K562 (cell line): Measurements from ENCODE around the gene PCCB. TPM values are rescaled to one million over a fixed set of nuclear protein-coding genes. Genes with fewer than 3 reads are reported as not detected.

ENCODE experiments used
- ATAC-seq: fragments of 200-7000 bp; cut with Tn5 transposase; 3 replicates; pipeline ENCODE4 v1.9.1; 2020; ENCODE audit warnings: moderate library complexity
- BruUV-seq: library from RNA; stranded (reverse); fragments of 400-500 nt; replicated peaks from 2 replicates; lab custom pipeline; 2021; lab: Mats Ljungman, UMichigan
- CTCF ChIA-PET: fragments of 300-600 bp; formaldehyde crosslinking; extraction: SDS; loops from one replicate; lab custom pipeline; 2021; ENCODE audit warnings: low intra/inter-chr PET ratio; lab: Yijun Ruan, JAX
- POLR2A ChIA-PET: fragments of 300-600, 350-650 bp; sonication (Branson Sonifier 250); formaldehyde crosslinking; extraction: SDS; loops from one replicate; lab custom pipeline; 2021; ENCODE audit warnings: antibody characterized with exemption, inconsistent platforms; lab: Yijun Ruan, JAX
- DNase-seq, 4 experiments: peaks; one replicate each; pipeline versions ENCODE4 v3.0.0 to v3.0.0-alpha.2; 2011 to 2018; ENCODE audit warnings: low spot score in 3 of 4, mixed read lengths in 3 of 4; ENCODE audit errors: extremely low read depth in 1 of 4
- FAIRE-seq: peaks from 2 replicates; lab custom pipeline; 2011; peaks lifted over from hg19 to GRCh38; lab: Jason Lieb, UNC
- H2AFZ ChIP-seq: 2 replicates; pipeline ENCODE4 v1.6.0; 2011; ENCODE audit warnings: low read depth, low read length, control low read depth, inconsistent platforms
- H3K27ac ChIP-seq: fragments of 200-600 bp; 3 replicates; pipeline ENCODE4 v1.8.0; 2011; ENCODE audit warnings: low read depth, mild to moderate bottlenecking, control low read depth, inconsistent platforms, low read length, moderate library complexity, mixed read lengths; ENCODE audit errors: extremely low read depth
- H3K27me3 ChIP-seq, 2 experiments: fragments of 300-600 bp in 1 of 2; 2 replicates in 1 of 2; 3 replicates in 1 of 2; pipeline versions ENCODE4 v1.6.0 to v1.8.0; 2011; ENCODE audit warnings: inconsistent platforms in 2 of 2, low read length in 2 of 2, mild to moderate bottlenecking in 1 of 2, mixed read lengths in 1 of 2, moderate library complexity in 1 of 2; ENCODE audit not compliant: control insufficient read depth in 2 of 2, insufficient read depth in 2 of 2
- H3K36me3 ChIP-seq: fragments of 300-600 bp; 3 replicates; pipeline ENCODE4 v1.8.0; 2011; ENCODE audit warnings: mild to moderate bottlenecking, low read length, inconsistent platforms; ENCODE audit not compliant: control insufficient read depth, insufficient read depth
- H3K4me1 ChIP-seq, 2 experiments: fragments of 200-600 bp in 1 of 2; replicated peaks in 1 of 2; 2 replicates in 1 of 2; 3 replicates in 1 of 2; pipeline versions ENCODE4 v1.5.1 to v1.8.0; 2011; ENCODE audit warnings: inconsistent platforms in 2 of 2, low read length in 2 of 2, mild to moderate bottlenecking in 1 of 2, mixed read lengths in 1 of 2, moderate library complexity in 1 of 2; ENCODE audit not compliant: control insufficient read depth in 2 of 2, insufficient read depth in 2 of 2
- H3K4me2 ChIP-seq: 2 replicates; pipeline ENCODE4 v1.6.1; 2011; ENCODE audit warnings: low read length, control low read depth, inconsistent platforms, mixed read lengths; ENCODE audit not compliant: insufficient read depth
- H3K4me3 ChIP-seq: fragments of 200-600 bp; sonication (generic), shearing (Covaris generic); 2 replicates; pipeline ENCODE4 v1.5.1; 2016; ENCODE audit warnings: control low read depth, inconsistent platforms
- H3K79me2 ChIP-seq: fragments of 200-600 bp; 3 replicates; pipeline ENCODE4 v1.8.0; 2011; ENCODE audit warnings: low read length, inconsistent platforms; ENCODE audit not compliant: control insufficient read depth, insufficient read depth
- H3K9ac ChIP-seq, 2 experiments: 2 replicates each; pipeline versions ENCODE4 v1.6.0 to v1.6.1; 2011; ENCODE audit warnings: low read depth in 2 of 2, low read length in 2 of 2, control low read depth in 1 of 2, inconsistent platforms in 1 of 2, mild to moderate bottlenecking in 1 of 2, mixed read lengths in 1 of 2; ENCODE audit not compliant: insufficient read depth in 1 of 2
- H3K9me1 ChIP-seq: one replicate; pipeline ENCODE4 v1.6.0; 2011; ENCODE audit warnings: inconsistent platforms, mild to moderate bottlenecking, low read length, moderate library complexity; ENCODE audit not compliant: control insufficient read depth, insufficient read depth
- H3K9me3 ChIP-seq: replicated peaks from 2 replicates; pipeline ENCODE4 v1.5.1; 2011; ENCODE audit warnings: low read depth, low read length, inconsistent platforms; ENCODE audit not compliant: control insufficient read depth, insufficient read depth
- H4K20me1 ChIP-seq: replicated peaks from 2 replicates; pipeline ENCODE4 v1.6.1; 2011; ENCODE audit warnings: low read length, inconsistent platforms, mixed read lengths; ENCODE audit not compliant: control insufficient read depth, insufficient read depth
- ZNF561 ChIP-seq: fragments of 450-650 bp; formaldehyde crosslinking; conservative IDR thresholded peaks from 2 replicates; pipeline ENCODE4 v1.4.0; 2020; ENCODE audit warnings: mild to moderate bottlenecking, moderate library complexity
- ZNF57 ChIP-seq: fragments of 450-650 bp; formaldehyde crosslinking; IDR thresholded peaks from 2 replicates; pipeline ENCODE4 v1.4.0; 2020; ENCODE audit warnings: mild to moderate bottlenecking, moderate library complexity
- in situ Hi-C: fragments of 300-500 bp; cut with MboI; formaldehyde crosslinking; loops from 4 replicates; pipeline ENCODE4 v1.15.0; 2018; ENCODE audit warnings: inconsistent platforms, mixed read lengths
- intact Hi-C: fragments of 100-400 bp; cut with micrococcal nuclease; formaldehyde crosslinking; loops from 2 replicates; pipeline ENCODE4 v1.14.2; 2022
- polyA plus RNA-seq, 8 experiments: library from polyadenylated mRNA; depleted of rRNA in 4 of 8; stranded (reverse) in 5 of 8; unstranded in 3 of 8; fragments of >200 nt; fragmentation: Nextera tagmentation in 2 of 8; fragmentation: Illumina TruSeq in 1 of 8; extraction: Ambion mirVana in 2 of 8; extraction: Trizol in 1 of 8; gene quantifications; 2 replicates each; pipeline versions ENCODE4 v1.2.1 to v1.2.3, GENCODE V29; 2011 to 2014; ENCODE audit warnings: inconsistent platforms in 1 of 8, missing spikeins in 1 of 8
- total RNA-seq, 7 experiments: library from RNA; depleted of rRNA in 6 of 7; stranded (reverse); fragments of >200 nt in 6 of 7; fragmentation: Illumina TruSeq in 2 of 7; extraction: Trizol in 2 of 7; gene quantifications; 2 replicates each; pipeline versions ENCODE4 v1.2.1 to v1.2.3, GENCODE V29; 2011 to 2021; ENCODE audit warnings: low replicate concordance in 1 of 7
- TF ChIP-seq, protein P1 (sequence below): fragments of 450-650 bp; formaldehyde crosslinking; conservative IDR thresholded peaks from 2 replicates; pipeline ENCODE4 v1.4.0; 2022; ENCODE audit warnings: mild to moderate bottlenecking, missing genetic modification characterization
- TF ChIP-seq, protein P2 (sequence below): fragments of 250-450 bp; sonication (Bioruptor Pico); IDR thresholded peaks from 2 replicates; pipeline ENCODE4 v1.5.0; 2020; ENCODE audit warnings: mild to moderate bottlenecking, borderline replicate concordance
- TF ChIP-seq, protein P3 (sequence below): fragments of 200-800 bp; sonication (Bioruptor generic); IDR thresholded peaks from 2 replicates; pipeline ENCODE4 v1.6.1; 2017; ENCODE audit warnings: missing genetic modification characterization, missing compliant biosample characterization

PCCB gene
- total and polyA plus RNA-seq, 9 of the 15 experiments (the other 6 are each of a cell fraction or from before 2014, with no cell fraction given) = 69.5 to 173 (median 92.8) TPM

- H3K79me2 ChIP-seq = no peaks in the 10 kb centered on the region
- intact Hi-C loops (no loop called here), in situ Hi-C loops (no loop called here)
- H2AFZ ChIP-seq = no peak overlapping the region
- H4K20me1 ChIP-seq = no peaks in the 10 kb centered on the region
- no TSS peak for BruUV-seq
- CTCF ChIA-PET = no interaction called here
- no peaks in the 10 kb centered on the region; a peak in 1 of 5 replicates for H3K27me3 ChIP-seq
- H3K9me1 ChIP-seq = no peaks in the 10 kb centered on the region
- DNase-seq (no peak), ATAC-seq (no peak), FAIRE-seq (no peak)
- no peak overlapping the region for H3K9ac ChIP-seq
- H3K4me3 ChIP-seq = no peak overlapping the region
- H3K4me2 ChIP-seq = no peak overlapping the region
- H3K27ac ChIP-seq = no peak overlapping the region
- POLR2A ChIA-PET = interaction anchor here (2.8 kb wide), 1 partner anchor 13 kb away, joined by 13 read pairs; the partner anchor contains the start of gene MSL2
- H3K9me3 ChIP-seq = no peaks in the 10 kb centered on the region
- no peaks in the 10 kb centered on the region for H3K36me3 ChIP-seq
- TF ChIP-seq, protein P1, sequence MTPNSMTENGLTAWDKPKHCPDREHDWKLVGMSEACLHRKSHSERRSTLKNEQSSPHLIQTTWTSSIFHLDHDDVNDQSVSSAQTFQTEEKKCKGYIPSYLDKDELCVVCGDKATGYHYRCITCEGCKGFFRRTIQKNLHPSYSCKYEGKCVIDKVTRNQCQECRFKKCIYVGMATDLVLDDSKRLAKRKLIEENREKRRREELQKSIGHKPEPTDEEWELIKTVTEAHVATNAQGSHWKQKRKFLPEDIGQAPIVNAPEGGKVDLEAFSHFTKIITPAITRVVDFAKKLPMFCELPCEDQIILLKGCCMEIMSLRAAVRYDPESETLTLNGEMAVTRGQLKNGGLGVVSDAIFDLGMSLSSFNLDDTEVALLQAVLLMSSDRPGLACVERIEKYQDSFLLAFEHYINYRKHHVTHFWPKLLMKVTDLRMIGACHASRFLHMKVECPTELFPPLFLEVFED (CRISPR knock-in tag) = no peak
- no peak for TF ChIP-seq ZNF561 (CRISPR knock-in tag)
- TF ChIP-seq, protein P2, sequence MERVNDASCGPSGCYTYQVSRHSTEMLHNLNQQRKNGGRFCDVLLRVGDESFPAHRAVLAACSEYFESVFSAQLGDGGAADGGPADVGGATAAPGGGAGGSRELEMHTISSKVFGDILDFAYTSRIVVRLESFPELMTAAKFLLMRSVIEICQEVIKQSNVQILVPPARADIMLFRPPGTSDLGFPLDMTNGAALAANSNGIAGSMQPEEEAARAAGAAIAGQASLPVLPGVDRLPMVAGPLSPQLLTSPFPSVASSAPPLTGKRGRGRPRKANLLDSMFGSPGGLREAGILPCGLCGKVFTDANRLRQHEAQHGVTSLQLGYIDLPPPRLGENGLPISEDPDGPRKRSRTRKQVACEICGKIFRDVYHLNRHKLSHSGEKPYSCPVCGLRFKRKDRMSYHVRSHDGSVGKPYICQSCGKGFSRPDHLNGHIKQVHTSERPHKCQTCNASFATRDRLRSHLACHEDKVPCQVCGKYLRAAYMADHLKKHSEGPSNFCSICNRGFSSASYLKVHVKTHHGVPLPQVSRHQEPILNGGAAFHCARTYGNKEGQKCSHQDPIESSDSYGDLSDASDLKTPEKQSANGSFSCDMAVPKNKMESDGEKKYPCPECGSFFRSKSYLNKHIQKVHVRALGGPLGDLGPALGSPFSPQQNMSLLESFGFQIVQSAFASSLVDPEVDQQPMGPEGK (CRISPR knock-in tag) = no peak
- no peak for TF ChIP-seq ZNF57
- TF ChIP-seq, protein P3, sequence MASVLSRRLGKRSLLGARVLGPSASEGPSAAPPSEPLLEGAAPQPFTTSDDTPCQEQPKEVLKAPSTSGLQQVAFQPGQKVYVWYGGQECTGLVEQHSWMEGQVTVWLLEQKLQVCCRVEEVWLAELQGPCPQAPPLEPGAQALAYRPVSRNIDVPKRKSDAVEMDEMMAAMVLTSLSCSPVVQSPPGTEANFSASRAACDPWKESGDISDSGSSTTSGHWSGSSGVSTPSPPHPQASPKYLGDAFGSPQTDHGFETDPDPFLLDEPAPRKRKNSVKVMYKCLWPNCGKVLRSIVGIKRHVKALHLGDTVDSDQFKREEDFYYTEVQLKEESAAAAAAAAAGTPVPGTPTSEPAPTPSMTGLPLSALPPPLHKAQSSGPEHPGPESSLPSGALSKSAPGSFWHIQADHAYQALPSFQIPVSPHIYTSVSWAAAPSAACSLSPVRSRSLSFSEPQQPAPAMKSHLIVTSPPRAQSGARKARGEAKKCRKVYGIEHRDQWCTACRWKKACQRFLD = no peak
- H3K4me1 ChIP-seq = peaks cover 0 to 3% of the 10 kb centered on the region in 2 experiments; a peak in 1 of 5 replicates
Observed at GRCh38 chr3:136209921-136210320, 40.2 kb upstream of the PCCB start.
